SK-N-SH (cell line): Measurements from ENCODE around the gene POLD3.

Experiments
- CTCF ChIP-seq: fragments of 200-600 bp; sonication (generic); IDR thresholded peaks from 2 replicates; pipeline ENCODE4 v1.6.1; 2017; ENCODE audit warnings: antibody characterized with exemption, mild to moderate bottlenecking, moderate library complexity
- EP300 ChIP-seq, 2 experiments: IDR thresholded peaks; 2 replicates each; pipeline versions ENCODE4 v1.4.0 to v1.6.1; 2012; ENCODE audit warnings: borderline replicate concordance in 1 of 2, low read depth in 1 of 2, low read length in 1 of 2
- EZH2phosphoT487 ChIP-seq: fragments of 200-600 bp; sonication (generic); IDR thresholded peaks from 2 replicates; pipeline ENCODE4 v1.6.1; 2017; ENCODE audit warnings: low read depth, mixed run types, mild to moderate bottlenecking, antibody characterized with exemption, moderate library complexity, borderline replicate concordance
- PBX3 ChIP-seq: IDR thresholded peaks from 2 replicates; pipeline ENCODE4; 2012
- RFX5 ChIP-seq: IDR thresholded peaks from 2 replicates; pipeline ENCODE4 v1.6.1; 2012; ENCODE audit warnings: mild to moderate bottlenecking, improper control_type of control experiment, low read length
- RXRA ChIP-seq: IDR thresholded peaks from 2 replicates; pipeline ENCODE4 v1.4.0; 2012; ENCODE audit warnings: low read depth, mild to moderate bottlenecking, borderline replicate concordance
- SIN3A ChIP-seq: IDR thresholded peaks from 2 replicates; pipeline ENCODE4 v1.6.1; 2012; ENCODE audit warnings: low read depth, mild to moderate bottlenecking, low read length, moderate library complexity, borderline replicate concordance
- TAF1 ChIP-seq: IDR thresholded peaks from 2 replicates; pipeline ENCODE4 v1.6.1; 2012; ENCODE audit warnings: low read depth, mild to moderate bottlenecking, low read length, moderate library complexity, borderline replicate concordance
- TCF12 ChIP-seq: IDR thresholded peaks from 2 replicates; pipeline ENCODE4 v1.4.0; 2012
- USF1 ChIP-seq: IDR thresholded peaks from 2 replicates; pipeline ENCODE4 v1.4.0; 2012; ENCODE audit warnings: low read depth, borderline replicate concordance
- YY1 ChIP-seq: IDR thresholded peaks from 2 replicates; pipeline ENCODE4 v1.4.0; 2012; ENCODE audit warnings: low read depth, mild to moderate bottlenecking
- ZBTB33 ChIP-seq: IDR thresholded peaks from 2 replicates; pipeline ENCODE4 v1.4.0; 2012; ENCODE audit warnings: low read depth, borderline replicate concordance

- TF ChIP-seq CTCF: no peak
- TF ChIP-seq SIN3A: no peak
- TF ChIP-seq ZBTB33: no peak
- no peak for TF ChIP-seq YY1
- TF ChIP-seq TAF1: no peak
- no peak for TF ChIP-seq TCF12
- no peak for TF ChIP-seq RXRA
- no peak for TF ChIP-seq USF1
- no peak for TF ChIP-seq EZH2phosphoT487
- TF ChIP-seq PBX3: no peak
- TF ChIP-seq EP300 (IDR thresholded peaks at IDR 0.05; ENCODE audit: borderline replicate concordance in 1 of 2, low read depth in 1 of 2, low read length in 1 of 2): no peak
- TF ChIP-seq RFX5: no peak
Observed at GRCh38 chr11:74680035-74680671, 87.8 kb downstream of the POLD3 start.
